SK-N-DZ (cell line): ENCODE data around the gene DEPDC1B.
"Not testable (repeated sequence)": the region's sequence is repeated elsewhere in the genome, so short reads cannot be mapped to it uniquely, and the experiment has no call there.

Experiments used
- DNase-seq: peaks from one replicate; pipeline ENCODE4 v3.0.0-alpha.2; 2015; ENCODE audit warnings: low spot score

The DEPDC1B gene

GRCh38 chr5:60649288-60649917, 50.6 kb downstream of the DEPDC1B start:
- peak; percentile 16 for DNase-seq

DNA sequence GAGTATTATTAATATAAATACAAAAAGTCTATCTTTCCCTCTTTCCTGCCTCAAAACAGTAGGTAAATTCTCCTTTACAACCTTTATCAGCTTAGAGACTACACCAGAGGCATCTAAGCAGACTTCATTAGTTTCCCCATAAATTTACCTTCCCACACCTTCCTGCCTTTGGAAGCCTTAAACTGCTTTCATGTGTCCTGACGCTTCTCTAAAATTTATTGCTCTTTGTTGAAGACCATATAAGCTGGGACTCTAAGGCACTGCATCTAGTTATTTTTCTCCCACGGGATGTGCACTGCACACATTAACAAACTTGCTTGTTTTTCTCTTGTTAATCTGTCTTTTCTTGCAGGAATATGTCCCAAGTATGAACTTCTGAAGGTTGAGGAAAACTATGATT, 51.8 kb downstream of the DEPDC1B start:
- no peak for DNase-seq

DNA sequence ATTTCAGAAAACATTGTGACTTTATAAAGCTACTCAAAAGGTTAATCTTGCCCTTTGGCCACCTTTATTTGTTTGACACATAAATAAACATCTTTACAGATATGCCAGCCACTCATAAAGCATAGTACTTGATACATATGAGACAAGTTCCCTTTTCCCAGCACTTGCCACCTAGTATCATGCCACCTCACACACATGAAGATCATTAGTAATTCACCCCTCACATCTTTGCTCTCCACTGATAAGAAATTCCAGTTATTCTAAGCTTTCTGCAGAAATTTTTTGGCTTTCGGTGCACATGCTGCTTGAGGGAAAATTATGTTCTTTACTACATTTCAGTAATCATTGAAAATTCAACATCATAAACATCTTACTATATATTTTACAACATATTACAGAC, 59.1 kb downstream of the DEPDC1B start:
- DNase-seq, result no peak

GRCh38 chr5:60639544-60639943, 60.4 kb downstream of the DEPDC1B start:
- DNase-seq, result no peak

- DNase-seq, result no peak
These were observed 61.7 kb downstream of the DEPDC1B start for GRCh38 chr5:60638300-60638699.

- no peak for DNase-seq
These were observed 63.3 kb downstream of the DEPDC1B start for GRCh38 chr5:60636644-60637043.

GRCh38 chr5:60636001-60636400, 64.0 kb downstream of the DEPDC1B start:
- DNase-seq, result no peak

DNA sequence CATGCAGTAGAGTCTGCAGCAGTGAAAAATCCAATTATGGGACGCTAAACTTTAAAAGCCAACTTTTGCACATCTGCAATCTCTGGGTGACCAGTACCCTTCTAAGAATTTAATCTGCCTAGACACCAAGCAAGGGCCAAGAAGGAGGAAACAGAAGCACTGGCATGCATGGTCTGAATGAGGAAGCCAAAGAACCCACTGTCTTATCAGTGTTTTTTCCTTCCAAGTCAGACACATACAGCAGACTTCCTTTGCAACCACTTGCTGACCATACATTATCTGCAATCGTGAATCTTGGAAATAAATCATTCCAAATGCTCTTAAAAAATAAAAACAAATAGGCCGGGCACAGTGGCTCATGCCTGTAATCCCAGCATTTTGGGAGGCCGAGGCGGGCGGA, 65.9 kb downstream of the DEPDC1B start:
- no peak for DNase-seq

DNA sequence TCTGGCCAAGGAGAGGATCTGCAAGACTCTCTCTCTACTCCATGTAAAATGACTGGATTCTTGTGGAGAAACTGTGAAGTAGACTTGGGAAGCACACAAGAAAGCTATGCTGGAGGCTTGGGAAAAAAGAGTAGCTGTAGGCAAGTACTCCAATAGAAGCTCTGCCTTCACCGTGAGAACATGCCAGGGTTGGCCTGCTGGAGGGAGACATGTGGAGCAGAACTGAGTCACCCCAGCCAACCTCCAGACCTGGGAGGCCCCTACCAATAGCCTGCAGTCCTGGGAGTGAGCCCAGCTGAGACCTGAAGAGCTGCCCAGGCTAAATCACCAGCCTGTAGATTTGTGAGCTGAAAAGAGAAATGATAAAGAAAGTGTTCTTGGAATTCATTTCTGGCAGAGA, 66.6 kb downstream of the DEPDC1B start:
- no peak for DNase-seq

DNA sequence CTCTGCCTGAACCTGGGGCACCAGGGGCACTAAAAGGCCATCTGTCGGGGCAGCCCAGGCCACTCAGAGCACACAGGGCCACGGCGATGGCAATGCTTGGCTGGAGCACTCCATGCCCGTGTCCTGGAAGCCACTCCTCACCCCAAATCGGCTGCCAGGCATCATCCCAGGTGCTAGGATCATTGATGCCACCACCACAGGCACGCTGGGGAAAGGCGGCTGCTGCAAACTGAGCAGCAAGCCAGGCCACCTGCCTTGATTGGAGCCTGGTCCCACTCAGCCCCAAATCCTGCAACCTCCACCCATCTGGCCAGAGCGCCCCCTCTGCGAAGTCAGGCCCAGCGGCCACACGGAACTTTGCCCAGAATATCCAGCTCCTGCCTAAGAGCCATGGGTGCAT, 67.8 kb downstream of the DEPDC1B start:
- no peak for DNase-seq

- DNase-seq, result no peak
These were observed 69.1 kb downstream of the DEPDC1B start for GRCh38 chr5:60630836-60631235.

DNA sequence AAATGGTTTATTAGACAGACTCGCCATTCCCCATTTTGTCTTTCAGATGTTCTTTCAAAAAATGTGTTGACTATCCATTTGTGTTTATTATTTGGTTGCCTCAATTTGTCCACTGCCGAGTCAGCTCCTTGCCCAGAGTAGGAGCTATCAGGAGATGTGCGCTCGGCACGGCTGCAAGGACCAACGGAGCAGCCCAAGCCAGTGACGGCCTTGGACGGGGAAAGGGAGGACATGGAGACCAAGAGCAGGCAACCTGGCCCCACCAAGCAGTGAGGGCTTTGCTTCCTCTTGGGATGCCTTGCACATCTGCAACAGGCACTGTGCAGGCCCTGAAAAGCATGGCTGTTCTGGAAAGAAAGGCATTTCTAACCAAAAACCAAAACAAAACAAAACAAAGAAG, 69.8 kb downstream of the DEPDC1B start:
- DNase-seq, result no peak

- DNase-seq, result not testable (repeated sequence)
These were observed 75.1 kb downstream of the DEPDC1B start for GRCh38 chr5:60624875-60625274.

GRCh38 chr5:60620752-60621151, 79.2 kb downstream of the DEPDC1B start:
- not testable (repeated sequence) for DNase-seq

- no peak for DNase-seq
These were observed 86.1 kb downstream of the DEPDC1B start for GRCh38 chr5:60613826-60614225.

GRCh38 chr5:60611099-60611740, 88.7 kb downstream of the DEPDC1B start:
- no peak for DNase-seq

- DNase-seq, result no peak
These were observed 95.2 kb downstream of the DEPDC1B start for GRCh38 chr5:60604771-60605170.

- DNase-seq, result no peak
These were observed 101.5 kb downstream of the DEPDC1B start for GRCh38 chr5:60598424-60598823.

GRCh38 chr5:60597572-60598320, 102.2 kb downstream of the DEPDC1B start:
- DNase-seq, result no peak

- no peak for DNase-seq
These were observed 105.1 kb downstream of the DEPDC1B start for GRCh38 chr5:60594715-60595477.

DNA sequence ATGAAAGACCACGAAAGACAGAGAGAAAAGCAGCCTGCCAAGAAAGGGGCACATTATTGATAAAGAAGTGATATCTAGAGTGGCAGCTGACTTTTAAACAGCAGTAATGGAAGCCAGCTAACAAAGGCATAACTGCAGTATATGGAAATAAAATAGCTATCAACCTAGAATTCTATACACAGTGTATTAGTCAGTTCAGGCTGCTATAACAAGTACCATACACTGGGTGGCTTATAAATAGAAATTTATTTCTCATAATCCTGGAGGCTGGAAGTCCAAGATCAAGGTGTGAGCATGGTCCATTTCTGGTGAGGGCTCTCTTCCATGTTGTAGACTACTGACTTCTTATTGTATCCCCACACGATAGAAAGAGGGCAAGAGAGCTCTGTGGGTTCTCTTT, 109.8 kb downstream of the DEPDC1B start:
- DNase-seq, result no peak

DNA sequence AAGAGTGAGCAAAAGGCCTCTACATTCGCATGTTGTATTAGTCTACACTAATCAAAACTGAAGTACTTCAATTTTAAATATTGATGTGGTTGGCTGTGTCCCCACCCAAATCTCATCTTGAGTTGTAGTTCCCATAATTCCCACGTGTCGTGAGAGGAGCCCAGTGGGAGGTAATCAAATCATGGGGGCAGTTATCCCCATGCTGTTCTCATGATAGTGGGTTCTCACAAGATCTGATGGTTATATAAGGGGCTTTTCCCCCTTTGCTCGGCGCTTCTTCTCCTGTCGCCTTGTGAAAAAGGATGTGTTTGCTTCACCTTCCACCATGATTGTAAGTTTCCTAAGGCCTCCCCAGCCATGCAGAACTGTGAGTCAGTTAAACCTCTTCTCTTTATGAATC, 112.7 kb downstream of the DEPDC1B start:
- not testable (repeated sequence) for DNase-seq
